Activated gamma-delta T cell treated with Interleukin-2 at 50 U/mL for 16 hours (primary cell): ENCODE data around the gene TMEM17.

Source experiments
- DNase-seq: peaks from one replicate; pipeline ENCODE4 v3.0.0-alpha.2; 2020

TMEM17 gene

DNA sequence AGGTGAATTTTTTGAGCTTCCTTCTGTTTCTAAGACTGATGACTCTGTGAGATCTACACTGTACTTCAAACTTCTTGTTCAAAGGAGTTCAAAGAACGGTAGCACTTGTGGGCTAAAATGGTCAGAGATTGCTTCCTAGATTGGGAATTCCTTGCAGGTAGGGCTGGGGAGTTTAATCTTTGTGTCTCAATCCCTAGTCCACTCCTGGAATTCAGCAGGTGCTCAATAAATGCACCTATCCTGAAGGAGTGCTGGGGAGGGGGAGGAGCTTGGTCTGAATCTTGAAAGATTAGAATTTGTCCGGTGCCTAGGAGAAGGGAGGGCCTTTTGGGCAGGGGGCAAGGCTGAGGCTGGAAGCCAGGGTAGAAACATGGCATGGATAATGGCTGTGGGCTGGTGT lies 34.6 kb downstream of the TMEM17 start:
- DNase-seq: no peak

DNA sequence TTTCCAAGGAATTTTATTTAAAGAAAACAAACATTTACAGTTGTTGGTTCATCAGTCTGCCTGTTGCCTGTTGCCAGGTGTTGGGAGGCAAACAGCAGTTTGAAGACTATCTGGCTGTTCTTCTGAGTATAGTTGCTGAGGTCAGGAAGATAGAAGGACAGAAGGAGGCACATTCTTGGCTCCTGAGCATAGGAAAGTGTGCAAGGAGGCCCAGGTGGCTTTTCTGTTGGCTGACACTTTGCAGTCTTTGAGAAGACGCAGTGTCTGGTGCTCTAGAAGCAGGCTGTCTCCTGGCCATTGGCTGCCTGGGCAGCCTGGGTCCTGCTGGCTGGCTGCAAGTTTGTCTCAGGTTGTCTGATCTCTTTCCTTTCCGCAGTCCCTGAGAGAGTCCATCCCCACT lies 36.4 kb downstream of the TMEM17 start:
- DNase-seq: no peak

DNA sequence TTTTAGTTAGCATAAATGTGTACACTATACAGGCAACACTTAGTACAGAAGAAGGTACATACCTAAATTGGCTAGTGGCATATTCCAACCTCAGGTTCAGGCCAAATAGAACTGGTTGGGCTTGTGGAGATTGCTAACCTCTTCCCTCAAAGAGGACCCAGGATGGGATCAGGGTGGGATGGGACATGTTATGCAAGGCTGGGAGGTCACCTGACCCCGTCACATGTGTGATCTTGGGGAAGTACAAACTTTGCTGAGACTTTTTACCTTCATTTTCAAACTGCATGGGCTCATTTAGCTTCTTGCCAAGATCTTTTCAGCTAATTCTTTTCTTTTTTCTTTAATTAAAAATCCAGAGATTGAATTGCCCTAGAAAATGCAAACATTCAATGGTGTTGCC lies 36.9 kb downstream of the TMEM17 start:
- no peak for DNase-seq

DNA sequence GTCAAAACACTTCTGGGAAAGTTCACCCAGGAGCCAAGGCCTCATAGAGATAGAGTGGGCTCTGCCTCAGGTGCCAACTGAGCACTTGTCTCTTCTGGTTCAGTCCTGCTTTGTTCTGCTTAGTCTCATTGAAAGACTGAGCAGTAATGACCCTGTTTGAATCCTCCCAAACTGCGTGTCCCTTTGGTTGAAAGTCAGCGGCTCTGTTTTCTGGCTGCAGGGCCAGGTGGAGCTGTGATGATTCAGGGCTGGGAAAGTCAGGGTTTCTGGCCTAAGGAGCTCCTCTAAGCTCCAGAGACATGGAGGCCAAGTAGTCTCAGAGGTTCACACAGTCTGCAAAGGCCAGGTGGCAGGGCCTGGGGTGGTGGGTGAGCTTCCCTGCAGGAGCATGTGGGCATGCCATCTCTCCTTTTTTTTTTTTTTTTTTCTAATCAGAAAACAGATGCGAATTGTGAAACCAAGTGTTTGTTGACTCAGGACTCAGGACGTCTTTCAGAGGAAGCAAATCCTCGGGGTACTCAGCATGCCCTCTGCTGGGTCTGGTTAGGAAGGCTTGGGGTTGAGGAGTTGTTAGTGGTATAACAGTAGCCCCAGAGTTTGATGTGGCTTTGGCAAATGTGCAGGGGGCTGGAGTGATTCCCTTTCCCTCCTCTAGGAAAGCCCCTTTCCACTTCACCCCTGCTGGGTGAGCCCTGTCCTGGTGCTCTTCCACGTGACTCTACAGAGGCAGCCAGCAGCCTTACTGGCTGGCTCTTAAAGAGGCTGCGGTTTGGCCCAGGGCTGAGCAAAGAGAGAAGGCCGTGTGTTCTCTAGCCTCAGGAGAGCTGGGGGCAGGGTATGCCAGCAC lies 38.3 kb downstream of the TMEM17 start:
- no peak for DNase-seq

DNA sequence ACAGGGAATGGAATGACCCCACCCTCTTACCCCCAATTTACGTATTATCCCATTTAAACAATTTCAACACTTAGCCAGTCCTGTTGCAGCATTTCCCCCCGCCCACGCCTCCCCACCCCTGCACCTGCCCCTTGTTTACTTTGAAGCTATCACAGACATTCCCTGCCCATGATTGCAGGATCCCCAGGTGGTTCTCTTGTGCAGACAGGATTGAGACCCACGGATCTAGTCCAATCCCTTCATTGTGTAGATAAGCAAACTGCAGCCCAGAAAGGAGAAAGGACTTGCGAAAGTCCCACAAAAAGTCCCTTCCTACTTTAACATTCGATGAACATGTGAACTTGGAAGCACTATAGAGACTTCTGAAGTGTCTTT lies 38.9 kb downstream of the TMEM17 start:
- no peak for DNase-seq

DNA sequence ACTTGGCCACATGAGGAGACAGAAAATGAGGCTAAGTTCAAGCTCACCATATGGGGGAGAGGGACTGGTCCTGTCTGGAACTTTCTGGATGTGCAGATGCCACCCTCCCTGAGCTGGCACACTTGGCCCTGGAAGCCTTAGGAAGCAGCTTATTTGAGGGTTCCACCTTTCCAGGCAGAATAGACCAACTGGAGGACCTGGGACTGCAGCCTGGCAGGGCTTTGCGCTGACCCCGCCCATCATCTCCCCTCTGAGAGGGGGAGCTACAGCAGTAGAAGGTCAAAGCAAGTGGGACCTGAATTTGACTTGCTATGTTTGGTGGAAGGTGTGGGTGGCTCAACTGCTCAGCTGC lies 39.5 kb downstream of the TMEM17 start:
- no peak for DNase-seq

DNA sequence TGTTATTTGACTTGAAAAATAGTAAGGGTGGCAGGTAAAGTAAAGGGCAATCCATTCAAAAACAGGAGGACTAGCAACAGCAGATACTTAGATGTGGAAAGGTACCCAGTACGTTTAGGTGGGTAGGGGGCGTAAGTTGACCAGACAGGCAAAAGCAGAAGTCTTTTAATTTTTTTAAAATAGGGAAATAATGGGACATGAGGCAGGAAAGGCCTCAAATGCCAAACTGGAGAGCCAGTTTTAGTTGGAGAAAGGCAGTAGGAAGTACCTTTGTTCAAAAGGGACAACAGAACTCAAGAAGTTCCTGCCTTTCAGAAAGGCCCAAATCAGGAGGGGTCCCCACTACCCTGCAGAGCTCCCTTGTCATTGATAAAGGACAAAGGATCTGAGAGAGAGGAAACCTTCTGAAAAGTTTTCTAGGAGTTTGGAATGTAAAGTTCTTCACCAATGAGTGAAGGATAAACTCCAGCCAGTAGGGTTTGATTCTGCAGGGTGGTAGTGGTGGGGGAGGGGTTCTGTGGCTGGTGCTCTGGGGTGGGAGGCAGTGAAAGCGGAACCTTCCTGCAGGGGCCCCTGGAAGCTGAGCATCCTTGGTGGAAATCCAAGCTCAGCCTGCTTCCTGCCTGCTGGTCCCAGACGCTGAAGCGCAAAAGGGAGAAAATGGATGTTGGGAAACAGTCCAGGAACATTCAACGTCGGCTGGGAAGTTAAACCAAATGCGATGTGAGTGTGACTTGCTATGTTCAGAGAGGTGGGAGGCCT lies 40.1 kb downstream of the TMEM17 start:
- no peak for DNase-seq

DNA sequence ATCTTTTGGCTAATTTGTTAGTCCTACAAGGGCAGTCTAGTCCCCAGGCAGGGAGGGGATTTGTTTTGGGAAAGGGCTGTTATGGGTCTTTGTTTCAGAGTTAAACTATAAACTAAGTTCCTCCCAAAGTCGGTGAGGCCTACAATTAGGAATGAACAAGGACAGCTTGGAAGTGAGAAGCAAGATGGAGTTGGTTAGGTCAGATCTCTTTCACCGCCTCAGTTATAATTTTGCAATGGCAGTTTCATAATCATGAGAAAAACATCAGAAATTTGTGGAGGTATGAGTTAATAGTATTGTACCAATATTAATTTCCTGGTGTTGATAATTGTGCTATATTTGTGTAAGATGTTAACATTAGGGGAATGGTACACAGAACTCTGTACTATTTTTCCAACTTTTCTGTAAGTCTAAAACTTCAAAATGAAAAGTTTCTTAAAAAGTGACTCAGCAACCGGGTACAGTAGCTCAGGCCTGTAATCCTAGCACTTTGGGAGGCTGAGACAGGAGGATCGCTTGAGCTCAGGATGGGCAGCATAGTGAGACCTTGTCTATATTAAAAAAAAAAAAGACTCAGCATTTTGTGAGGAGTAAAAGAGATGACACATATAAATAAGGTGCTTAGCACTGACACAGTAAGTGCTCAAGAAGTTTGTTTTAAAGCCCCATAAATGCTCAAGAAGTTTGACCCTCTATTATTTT lies 40.8 kb downstream of the TMEM17 start:
- DNase-seq: no peak

DNA sequence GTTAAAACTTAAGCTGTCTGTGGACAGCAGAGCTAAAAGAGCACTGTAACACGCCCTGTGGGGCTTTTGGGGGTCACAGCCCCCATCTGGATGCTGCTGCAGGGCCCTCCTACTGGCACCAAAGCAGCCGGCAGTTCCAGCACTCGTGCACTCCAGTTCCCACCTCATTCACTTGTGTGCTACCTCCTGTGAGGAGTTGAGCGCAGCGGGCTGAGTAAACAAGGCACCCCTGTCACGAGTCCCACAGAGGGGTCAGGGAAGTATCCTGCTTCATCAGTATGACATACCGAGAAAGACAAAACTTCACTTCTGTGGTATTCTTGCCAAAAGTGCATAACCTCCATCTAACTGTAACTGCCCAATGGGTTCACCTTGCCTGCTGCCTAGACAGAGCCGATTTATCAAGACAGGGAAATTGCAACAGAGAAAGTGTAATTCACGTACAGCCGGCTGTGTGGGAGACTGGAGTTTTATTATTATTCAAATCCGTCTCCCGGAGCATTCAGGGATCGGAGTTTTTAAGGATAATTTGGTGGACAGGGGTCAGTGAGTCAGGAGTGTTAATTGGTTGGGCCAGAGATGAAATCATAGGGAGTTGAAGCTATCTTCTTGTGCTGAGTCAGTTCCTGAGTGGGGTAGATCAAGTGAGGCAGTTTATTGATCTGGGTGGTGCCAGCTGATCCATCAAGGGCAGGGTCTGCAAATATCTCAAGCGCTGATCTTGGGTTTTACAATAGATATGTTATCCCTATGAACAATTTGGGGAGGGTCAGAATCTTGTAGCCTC lies 41.6 kb downstream of the TMEM17 start:
- DNase-seq: no peak

DNA sequence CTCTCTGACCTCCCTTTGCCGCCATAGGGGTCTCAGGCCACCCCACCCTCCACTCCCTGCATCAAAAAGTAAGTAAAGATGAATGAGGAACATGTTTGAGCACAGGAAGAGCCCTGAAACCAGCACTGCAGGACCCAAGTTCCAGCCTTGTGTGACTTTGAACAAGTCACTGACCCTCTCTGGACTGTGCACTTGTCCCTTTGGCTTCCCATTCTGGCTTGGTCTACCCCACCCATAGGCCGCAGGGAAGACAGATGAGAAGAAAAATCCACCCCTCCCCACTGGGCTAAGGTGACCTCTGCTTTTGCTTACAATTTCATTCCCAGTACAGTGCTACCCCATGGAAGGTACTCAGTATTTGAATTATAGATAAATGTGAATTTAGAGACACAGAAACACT lies 43.8 kb downstream of the TMEM17 start:
- DNase-seq: no peak

DNA sequence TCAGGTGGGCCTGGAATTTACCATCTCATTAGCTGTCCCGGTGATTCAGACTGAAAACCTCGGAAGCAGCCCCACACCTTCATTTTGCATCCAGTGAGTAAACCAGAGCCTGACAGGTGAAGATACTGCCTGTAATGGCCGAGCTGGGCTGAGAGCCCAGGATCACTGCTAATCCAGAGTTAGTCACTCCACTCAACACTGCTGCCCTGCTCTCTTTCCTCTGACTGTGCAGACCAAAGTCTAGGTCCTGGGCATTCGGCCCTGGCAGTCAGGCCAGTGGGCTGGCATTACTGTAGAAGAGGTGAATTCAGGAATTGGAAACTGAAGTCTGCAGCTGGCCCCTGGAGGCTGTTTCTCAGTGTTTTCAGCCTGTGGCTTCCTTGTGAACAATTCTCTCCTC lies 44.3 kb downstream of the TMEM17 start:
- DNase-seq: no peak

DNA sequence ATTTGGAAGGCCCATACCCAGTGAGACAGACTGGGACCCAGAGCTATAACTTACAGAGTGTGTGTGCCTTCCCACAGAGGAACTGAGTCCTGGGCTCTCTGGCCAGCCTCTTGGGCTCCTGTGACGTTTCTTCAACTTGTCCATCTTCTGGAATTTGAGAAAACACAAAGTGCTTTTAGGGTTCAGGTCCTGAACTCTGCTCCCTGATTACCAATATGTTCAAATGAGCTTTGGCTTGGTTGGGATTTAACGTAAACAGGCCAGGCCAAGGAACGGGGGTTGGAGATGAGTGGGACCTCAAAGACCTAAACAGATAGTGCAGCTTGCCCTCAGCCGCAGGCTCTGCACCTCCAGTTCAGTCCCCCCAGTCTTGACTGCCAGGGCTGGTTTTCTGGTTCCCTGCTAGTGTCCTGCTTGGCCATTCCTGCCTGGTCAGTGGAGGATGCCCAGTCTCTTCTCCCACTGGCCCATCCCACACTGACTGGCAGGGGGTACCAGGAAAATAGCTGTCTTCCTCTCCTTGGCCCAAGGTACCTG lies 44.9 kb downstream of the TMEM17 start:
- no peak for DNase-seq

DNA sequence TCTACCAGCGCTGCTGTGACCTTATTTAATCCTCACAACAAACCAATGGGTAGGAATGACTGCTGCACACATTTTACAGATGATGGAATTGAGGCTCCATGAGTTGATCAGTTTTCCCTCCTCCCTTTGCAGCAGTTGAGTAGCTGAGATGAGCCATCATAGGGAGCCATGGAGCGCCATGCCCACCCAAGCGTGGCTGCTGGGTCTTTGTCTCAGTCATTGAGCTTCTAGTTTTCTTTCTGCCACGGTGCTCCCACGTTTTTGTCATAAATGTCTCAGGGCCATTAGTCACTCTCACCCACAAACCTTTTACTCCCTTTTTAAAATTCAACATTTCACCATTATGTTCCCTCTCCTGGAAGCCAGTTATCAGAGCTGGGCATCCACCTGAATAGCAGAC lies 45.8 kb downstream of the TMEM17 start:
- DNase-seq: no peak

DNA sequence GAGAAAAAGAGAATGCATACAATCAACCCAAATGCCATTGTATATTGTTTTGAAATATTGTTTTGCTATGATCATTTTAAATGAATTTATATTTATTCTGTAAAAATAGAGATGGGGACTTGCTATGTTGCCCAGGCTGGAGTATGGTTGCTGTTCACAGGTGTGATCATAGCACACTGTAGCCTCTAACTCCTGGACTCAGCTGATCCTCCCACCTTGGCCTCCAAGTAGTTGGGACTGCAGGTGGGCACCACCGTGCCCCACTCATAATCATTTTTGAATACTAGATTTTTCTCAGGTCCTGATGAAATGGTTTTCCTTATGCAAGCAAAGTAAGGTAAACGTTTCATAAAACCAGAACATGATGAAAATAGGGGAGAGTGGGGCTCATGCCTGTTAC lies 46.3 kb downstream of the TMEM17 start:
- no peak for DNase-seq

DNA sequence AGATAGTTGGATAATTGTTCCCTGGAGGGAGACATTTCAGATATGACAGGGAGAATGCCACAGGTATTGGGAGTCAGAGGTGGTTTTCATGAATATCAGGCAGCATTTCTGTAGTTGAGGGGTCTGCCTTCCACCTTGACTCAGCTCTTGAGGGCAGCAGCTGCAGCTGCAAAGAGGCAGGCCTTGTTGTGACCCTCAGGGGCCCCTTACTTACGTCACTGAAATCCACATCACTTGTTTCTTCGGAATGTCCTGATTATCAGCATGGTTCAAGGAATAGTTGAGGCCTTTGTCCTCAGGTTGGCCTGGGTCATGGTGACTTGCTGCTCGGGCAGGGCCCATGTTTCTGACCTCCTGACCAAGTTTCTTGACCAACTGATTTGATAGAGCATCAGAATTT lies 46.9 kb downstream of the TMEM17 start:
- no peak for DNase-seq

DNA sequence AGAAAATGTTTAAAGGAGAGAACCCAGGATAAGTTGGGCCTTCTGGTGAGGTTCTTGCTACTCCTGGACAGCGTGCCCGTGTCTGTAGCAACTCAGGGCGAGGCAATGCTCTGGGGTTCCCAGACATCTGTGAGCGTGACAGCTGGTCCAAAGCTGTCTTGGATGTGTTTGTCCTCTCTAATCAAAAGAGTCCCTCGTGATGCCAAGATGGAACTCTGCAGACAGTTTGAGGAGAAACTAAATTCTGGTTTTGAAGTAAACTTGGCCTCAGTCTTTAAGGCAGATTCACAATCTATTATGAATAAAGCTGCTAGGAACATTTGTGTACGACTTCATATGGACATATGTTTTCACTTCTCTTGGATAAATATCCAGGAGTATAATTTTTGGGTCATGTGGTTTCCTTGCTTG lies 47.3 kb downstream of the TMEM17 start:
- no peak for DNase-seq

DNA sequence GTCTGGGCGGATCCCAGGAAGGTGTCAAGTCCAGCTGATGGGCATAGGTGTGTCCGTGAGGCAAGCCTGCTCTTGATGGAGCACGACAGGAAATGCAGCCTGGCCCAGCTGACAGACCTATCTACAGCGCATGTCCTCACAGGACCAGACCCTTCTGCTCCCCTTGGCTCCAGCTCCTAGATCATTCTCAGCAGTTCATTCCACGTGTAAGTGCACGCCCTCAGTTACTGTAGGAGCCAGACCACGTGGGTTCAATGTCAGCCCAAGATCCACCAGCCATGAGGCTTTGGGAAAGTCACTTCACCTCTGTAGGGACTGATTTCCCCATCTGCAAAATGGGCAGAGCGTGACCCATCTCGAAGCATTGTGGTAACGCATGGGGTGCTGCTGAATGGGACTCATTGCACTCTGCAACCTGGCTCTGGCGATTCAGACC lies 47.8 kb downstream of the TMEM17 start:
- no peak for DNase-seq

DNA sequence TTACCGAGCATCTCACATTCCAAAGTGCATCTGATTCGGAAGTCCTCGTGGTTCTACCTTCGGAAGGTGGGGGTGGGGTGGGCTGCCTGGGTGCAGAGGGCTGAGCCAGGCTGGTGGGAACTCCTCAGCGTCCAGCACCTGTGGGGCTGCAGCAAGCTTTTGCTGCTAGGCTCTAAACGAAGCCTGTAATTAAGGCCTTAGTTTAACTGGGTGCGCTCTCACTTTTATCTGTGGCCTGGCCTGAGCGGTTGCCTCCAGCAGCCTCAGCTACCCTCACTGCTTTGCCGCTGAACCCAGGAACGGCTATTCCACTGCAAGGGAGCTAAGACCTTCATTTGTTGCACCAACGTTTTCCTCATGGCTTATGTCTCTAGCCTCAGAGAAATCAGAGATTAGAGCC lies 48.4 kb downstream of the TMEM17 start:
- no peak for DNase-seq

DNA sequence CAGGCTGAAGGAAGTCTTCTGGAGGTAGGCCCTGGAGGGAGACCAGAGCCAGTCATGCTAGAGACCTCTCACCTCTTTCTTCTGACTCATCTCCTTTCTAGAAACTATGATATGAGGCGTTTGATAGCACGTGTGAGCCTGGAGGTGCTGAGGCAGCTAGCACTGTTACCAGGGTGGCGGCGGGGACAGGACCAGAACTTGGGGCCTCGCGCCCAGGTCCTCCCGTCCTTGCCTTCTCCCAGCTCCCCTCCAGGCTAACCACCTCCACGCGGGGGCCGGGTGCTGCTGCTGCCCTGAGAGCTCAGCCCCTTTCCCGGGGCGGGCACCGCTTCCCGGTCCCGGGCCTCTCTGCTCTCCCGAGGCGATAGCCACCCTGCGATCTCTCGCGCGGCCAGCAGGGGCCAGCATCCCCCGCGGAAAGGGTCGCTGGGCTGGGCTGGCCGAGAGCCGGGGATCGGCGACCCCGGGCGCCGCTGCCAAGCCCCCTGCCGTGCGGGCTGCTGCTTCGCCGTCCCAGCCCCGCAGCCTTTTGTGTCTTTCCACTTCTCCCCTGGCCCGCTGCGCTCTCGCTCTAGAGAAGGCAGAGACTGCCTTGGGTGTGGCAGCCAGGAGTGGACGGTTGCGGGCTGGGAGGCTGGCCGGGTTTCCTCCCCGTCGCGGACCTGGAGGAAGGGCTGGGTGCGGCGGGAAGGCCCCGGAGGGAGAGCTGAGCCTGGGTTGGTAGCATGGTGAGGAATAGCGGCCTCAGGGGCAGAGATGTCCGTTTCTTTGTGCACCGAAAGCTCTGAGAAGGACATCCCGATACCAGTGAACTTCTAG lies 49.1 kb downstream of the TMEM17 start:
- peak; percentile 61 for DNase-seq

DNA sequence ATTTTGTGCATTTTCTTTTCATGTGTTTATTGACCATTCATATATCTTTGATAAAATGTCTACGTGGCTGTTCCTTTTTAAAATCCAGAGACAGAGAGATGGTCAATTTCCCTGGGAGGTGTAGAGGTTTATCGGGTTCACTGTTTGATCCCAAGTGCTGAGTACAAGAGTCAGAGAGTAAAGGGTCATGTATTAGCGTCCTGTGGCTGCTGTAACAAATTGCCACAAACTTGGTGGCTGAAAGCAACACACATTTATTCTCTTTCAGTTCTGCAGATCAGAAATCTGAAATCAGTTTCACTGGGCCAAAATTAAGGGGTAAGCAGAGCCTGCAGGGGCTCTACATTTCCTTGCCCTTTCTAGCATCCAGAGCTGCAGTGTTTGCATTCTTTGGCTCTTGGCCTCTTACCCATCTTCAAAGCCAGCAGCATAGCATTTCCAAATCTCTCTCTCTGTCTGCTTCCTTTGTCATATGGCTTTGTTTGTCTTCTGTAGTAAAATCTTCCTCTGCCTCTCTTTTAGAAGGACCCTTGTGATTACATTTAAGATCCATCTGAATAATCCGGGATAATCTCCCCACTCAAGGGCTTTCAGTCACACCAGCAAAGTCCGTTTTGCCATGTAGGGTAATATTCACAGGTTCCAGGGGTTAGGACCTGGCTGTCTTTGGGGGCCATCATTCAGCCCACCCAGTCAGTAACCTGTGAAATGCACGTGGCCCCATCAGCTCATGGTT lies 49.9 kb downstream of the TMEM17 start:
- no peak for DNase-seq

DNA sequence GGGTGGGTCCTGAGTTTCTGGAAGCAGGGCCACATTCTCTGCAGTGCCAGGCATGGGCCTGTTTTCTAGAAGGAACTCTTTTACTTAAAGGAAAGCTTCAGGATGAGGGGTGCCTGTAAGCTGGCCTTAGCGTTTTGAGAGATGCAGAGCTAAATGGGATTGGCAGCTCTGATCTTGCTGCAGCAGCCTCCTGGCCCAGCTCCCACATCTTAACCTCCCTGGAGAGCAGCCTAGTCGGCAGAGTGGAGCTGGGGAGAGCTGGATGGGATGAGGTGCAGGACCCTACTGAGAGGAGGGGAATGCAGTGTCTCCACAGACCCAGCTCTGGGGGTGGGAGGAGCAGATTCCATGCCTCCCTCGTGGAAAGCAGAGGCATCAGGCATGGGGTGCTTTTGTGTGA lies 52.0 kb downstream of the TMEM17 start:
- no peak for DNase-seq
